ENCODE results near the gene U2SURP.

DNA sequence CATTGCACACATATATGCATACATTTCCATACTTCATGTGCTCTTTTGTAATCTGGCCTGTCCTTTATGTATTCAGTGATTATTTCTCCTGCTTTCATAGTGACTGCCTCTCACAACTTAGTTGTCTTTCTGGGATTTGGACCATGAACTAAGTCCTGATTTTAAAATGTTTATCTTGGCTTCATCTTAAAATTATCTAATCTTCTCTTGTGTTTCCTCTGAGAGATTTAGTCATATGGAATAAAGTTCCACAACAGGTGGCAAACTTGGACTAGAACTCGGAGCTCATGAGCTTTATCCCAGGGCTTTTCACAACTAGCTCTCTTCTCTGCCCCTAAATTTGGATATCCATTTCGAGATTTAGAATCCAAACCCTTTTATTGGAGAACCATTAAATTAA lies 44.3 kb downstream of the U2SURP start:
- TF ChIP-seq, protein P1, sequence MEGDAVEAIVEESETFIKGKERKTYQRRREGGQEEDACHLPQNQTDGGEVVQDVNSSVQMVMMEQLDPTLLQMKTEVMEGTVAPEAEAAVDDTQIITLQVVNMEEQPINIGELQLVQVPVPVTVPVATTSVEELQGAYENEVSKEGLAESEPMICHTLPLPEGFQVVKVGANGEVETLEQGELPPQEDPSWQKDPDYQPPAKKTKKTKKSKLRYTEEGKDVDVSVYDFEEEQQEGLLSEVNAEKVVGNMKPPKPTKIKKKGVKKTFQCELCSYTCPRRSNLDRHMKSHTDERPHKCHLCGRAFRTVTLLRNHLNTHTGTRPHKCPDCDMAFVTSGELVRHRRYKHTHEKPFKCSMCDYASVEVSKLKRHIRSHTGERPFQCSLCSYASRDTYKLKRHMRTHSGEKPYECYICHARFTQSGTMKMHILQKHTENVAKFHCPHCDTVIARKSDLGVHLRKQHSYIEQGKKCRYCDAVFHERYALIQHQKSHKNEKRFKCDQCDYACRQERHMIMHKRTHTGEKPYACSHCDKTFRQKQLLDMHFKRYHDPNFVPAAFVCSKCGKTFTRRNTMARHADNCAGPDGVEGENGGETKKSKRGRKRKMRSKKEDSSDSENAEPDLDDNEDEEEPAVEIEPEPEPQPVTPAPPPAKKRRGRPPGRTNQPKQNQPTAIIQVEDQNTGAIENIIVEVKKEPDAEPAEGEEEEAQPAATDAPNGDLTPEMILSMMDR (IDR thresholded peaks at IDR 0.05), result no peak
- no peak for TF ChIP-seq POLR2A (IDR thresholded peaks at IDR 0.05)

Data from body of pancreas (tissue), 4 donors.